B cell (primary cell): ENCODE results near the gene RGP1. TPM values are rescaled to one million over a fixed set of nuclear protein-coding genes. Genes with fewer than 3 reads are reported as not detected.

Source experiments
- ATAC-seq: fragments of 200-7000 bp; cut with Tn5 transposase; one replicate; pipeline ENCODE4 v1.10.0; 2021; ENCODE audit warnings: low read depth, mild to moderate bottlenecking, moderate number of reproducible peaks, moderate library complexity
- CTCF ChIA-PET: fragments of 350-600 bp; sonication (Branson Sonifier 250); formaldehyde crosslinking; loops from one replicate; lab custom pipeline; 2021; ENCODE audit warnings: antibody characterized with exemption, inconsistent platforms; lab: Charles Lee
- POLR2A ChIA-PET: fragments of 350-600 bp; sonication (Branson Sonifier 250); formaldehyde crosslinking; loops from one replicate; lab custom pipeline; 2021; ENCODE audit warnings: antibody characterized with exemption; lab: Charles Lee
- DNase-seq: peaks from one replicate; pipeline ENCODE4 v3.0.0; 2013
- H2AFZ ChIP-seq: 2 replicates; pipeline ENCODE4 v1.6.1; 2012; ENCODE audit warnings: mild to moderate bottlenecking, low read depth, low read length; ENCODE audit not compliant: insufficient read depth, poor library complexity, severe bottlenecking
- H3K27ac ChIP-seq, 2 donors: 1 replicate in 1 of 2; 2 replicates in 1 of 2; pipeline ENCODE4 v1.5.1; 2012 to 2013; ENCODE audit warnings: low read length in 2 of 2, mild to moderate bottlenecking in 2 of 2, moderate library complexity in 1 of 2
- H3K27me3 ChIP-seq, 4 experiments: fragments of 200-600 bp in 1 of 4; sonication (generic) in 1 of 4; replicated peaks in 1 of 4; 1 replicate in 2 of 4; 2 replicates in 2 of 4; pipeline versions ENCODE4 v1.6.1 to v1.7.0; 2013 to 2016; ENCODE audit warnings: low read length in 3 of 4, mild to moderate bottlenecking in 2 of 4, mixed read lengths in 1 of 4, moderate library complexity in 1 of 4; ENCODE audit not compliant: insufficient read depth in 4 of 4, control insufficient read depth in 3 of 4; ENCODE audit errors: control extremely low read depth in 1 of 4
- H3K36me3 ChIP-seq, 2 experiments: replicated peaks in 1 of 2; 1 replicate in 1 of 2; 2 replicates in 1 of 2; pipeline versions ENCODE4 v1.6.1 to v1.7.1; 2013; ENCODE audit warnings: low read length in 1 of 2; ENCODE audit not compliant: insufficient read depth in 2 of 2, control insufficient read depth in 1 of 2; ENCODE audit errors: control extremely low read depth in 1 of 2, extremely low read depth in 1 of 2
- H3K4me1 ChIP-seq, 2 donors: fragments of 200-600 bp in 1 of 2; sonication (generic) in 1 of 2; 1 replicate in 1 of 2; 2 replicates in 1 of 2; pipeline versions ENCODE4 v1.5.1 to v1.6.1; 2013 to 2017; ENCODE audit warnings: low read length in 2 of 2; ENCODE audit not compliant: control insufficient read depth in 2 of 2, insufficient read depth in 2 of 2
- H3K4me2 ChIP-seq: replicated peaks from 2 replicates; pipeline ENCODE3; 2012; ENCODE audit warnings: mild to moderate bottlenecking, low read depth, low read length; ENCODE audit not compliant: poor library complexity, severe bottlenecking
- H3K4me3 ChIP-seq, 5 experiments: fragments of 200-600 bp in 1 of 5; sonication (generic) in 1 of 5; 1 replicate in 3 of 5; 2 replicates in 2 of 5; pipeline versions ENCODE4 v1.5.1 to v1.7.0; 2011 to 2016; ENCODE audit warnings: low read length in 4 of 5, mild to moderate bottlenecking in 4 of 5, low read depth in 2 of 5, control low read depth in 1 of 5, moderate library complexity in 1 of 5; ENCODE audit not compliant: insufficient read depth in 1 of 5; ENCODE audit errors: control extremely low read depth in 1 of 5, extremely low read depth in 1 of 5
- H3K79me2 ChIP-seq: fragments of 200-600 bp; sonication (generic); one replicate; pipeline ENCODE4 v1.6.0; 2016; ENCODE audit warnings: low read length; ENCODE audit not compliant: control insufficient read depth, insufficient read depth
- H3K9ac ChIP-seq: fragments of 200-600 bp; sonication (generic); 2 replicates; pipeline ENCODE4 v1.6.1; 2017; ENCODE audit warnings: mild to moderate bottlenecking, low read length, moderate library complexity
- H3K9me3 ChIP-seq, 3 donors: one replicate each; pipeline versions ENCODE4 v1.6.1 to v1.7.1; 2013; ENCODE audit warnings: low read length in 2 of 3; ENCODE audit not compliant: control insufficient read depth in 2 of 3, insufficient read depth in 1 of 3; ENCODE audit errors: control extremely low read depth in 1 of 3
- H4K20me1 ChIP-seq: 2 replicates; pipeline ENCODE4 v1.6.0; 2012; ENCODE audit warnings: mild to moderate bottlenecking, low read length; ENCODE audit not compliant: insufficient read depth, control insufficient read depth, poor library complexity, severe bottlenecking
- H3K27ac Mint-ChIP-seq: one replicate; pipeline ENCODE4 v1.8.0; 2021; ENCODE audit warnings: mixed read lengths
- H3K27me3 Mint-ChIP-seq: one replicate; pipeline ENCODE4 v1.8.0; 2021; ENCODE audit warnings: mixed read lengths
- H3K4me1 Mint-ChIP-seq: one replicate; pipeline ENCODE4 v1.8.0; 2021; ENCODE audit warnings: mixed read lengths
- H3K4me3 Mint-ChIP-seq: one replicate; pipeline ENCODE4 v1.8.0; 2021; ENCODE audit warnings: mixed read lengths
- H3K9me3 Mint-ChIP-seq: one replicate; pipeline ENCODE4 v1.8.0; 2022; ENCODE audit warnings: mixed read lengths; ENCODE audit not compliant: insufficient read depth
- CTCF ChIP-seq: fragments of 200-600 bp; IDR thresholded peaks from one replicate; pipeline ENCODE4 v1.8.0; 2022; ENCODE audit warnings: antibody characterized with exemption, mild to moderate bottlenecking
- EZH2 ChIP-seq: IDR thresholded peaks from 2 replicates; pipeline ENCODE4 v1.6.1; 2012; ENCODE audit warnings: borderline replicate concordance, low read depth, mild to moderate bottlenecking, moderate library complexity, low read length; ENCODE audit not compliant: insufficient read depth, poor library complexity, severe bottlenecking
- WGBS: methylation state at CpG from one replicate; pipeline ENCODE4 v1.1.5; 2013; ENCODE audit warnings: missing lambda C conversion rate; ENCODE audit not compliant: insufficient coverage; 5-methylcytosine and 5-hydroxymethylcytosine counted together
- intact Hi-C: fragments of 100-400 bp; cut with micrococcal nuclease; formaldehyde crosslinking; loops from one replicate; pipeline ENCODE4 v1.10.0; 2022
- polyA plus RNA-seq: library from polyadenylated mRNA; depleted of rRNA; stranded (reverse); fragments of >200 nt; gene quantifications from 2 replicates; pipeline ENCODE4 v1.2.3, GENCODE V29; 2012
- total RNA-seq, 2 donors: library from RNA; stranded (reverse); fragments of 120-200 nt in 1 of 2; gene quantifications; 1 replicate in 1 of 2; 2 replicates in 1 of 2; pipeline versions ENCODE4 v1.2.3 to v1.2.4, GENCODE V29; 2013 to 2022

RGP1 gene
- total and polyA plus RNA-seq, 2 donors (not counting 1 experiment from before 2014, with no cell fraction given), result 17.6 to 42.3 TPM

GRCh38 chr9:35706951-35707350 is 42.1 kb upstream of the RGP1 start:
- no peak overlapping the region for H2AFZ ChIP-seq
- intact Hi-C loops, result no loop called here
- H3K4me3 ChIP-seq, result no peak overlapping the region
- H3K27ac Mint-ChIP-seq, result no peak overlapping the region
- no peaks in the 10 kb centered on the region for H3K4me1 ChIP-seq
- H3K9me3 Mint-ChIP-seq, result no peaks in the 10 kb centered on the region
- POLR2A ChIA-PET, result no interaction called here
- peaks cover 18% of the 10 kb centered on the region for H4K20me1 ChIP-seq
- H3K27me3 Mint-ChIP-seq, result no peaks in the 10 kb centered on the region
- no peak for ATAC-seq
- TF ChIP-seq CTCF, result no peak
- no peak overlapping the region for H3K4me2 ChIP-seq
- CTCF ChIA-PET, result interaction anchor here (1.5 to 20.4 kb wide), 2 partner anchors 12 to 26 kb away, joined by 4 to 195 read pairs; partner anchors contain the start of genes CREB3 and TPM2
- H3K4me1 Mint-ChIP-seq, result no peaks in the 10 kb centered on the region
- H3K9me3 ChIP-seq, result no peaks in the 10 kb centered on the region
- H3K79me2 ChIP-seq, result peaks cover 21% of the 10 kb centered on the region
- no peak overlapping the region for H3K9ac ChIP-seq
- no peaks in the 10 kb centered on the region for H3K27me3 ChIP-seq
- no peak overlapping the region for H3K27ac ChIP-seq
- peaks cover 3 to 90% of the 10 kb centered on the region in 2 experiments for H3K36me3 ChIP-seq
- WGBS, result over 99% methylated on average over 10 of the region's 10 CpGs
- H3K4me3 Mint-ChIP-seq, result no peak overlapping the region
- DNase-seq, result no peak

- H3K4me2 ChIP-seq, result no peak overlapping the region
- H4K20me1 ChIP-seq, result peaks cover 18% of the 10 kb centered on the region
- no peaks in the 10 kb centered on the region for H3K27me3 ChIP-seq
- intact Hi-C loops, result no loop called here
- CTCF ChIA-PET, result interaction anchor here (0.7 to 20.4 kb wide), 3 partner anchors 13 to 44 kb away, joined by 3 to 195 read pairs (median 4); partner anchors contain the start of genes ARHGEF39 and TPM2
- TF ChIP-seq CTCF (no peak), EZH2 (no peak)
- H2AFZ ChIP-seq, result no peak overlapping the region
- no peaks in the 10 kb centered on the region for H3K9me3 Mint-ChIP-seq
- H3K4me3 ChIP-seq, result no peak overlapping the region
- POLR2A ChIA-PET, result no interaction called here
- ATAC-seq (no peak), DNase-seq (no peak)
- no peak overlapping the region for H3K9ac ChIP-seq
- H3K27me3 Mint-ChIP-seq, result no peaks in the 10 kb centered on the region
- peaks cover 2 to 92% of the 10 kb centered on the region in 2 experiments for H3K36me3 ChIP-seq
- no peaks in the 10 kb centered on the region for H3K9me3 ChIP-seq
- no peaks in the 10 kb centered on the region for H3K4me1 ChIP-seq
- H3K27ac ChIP-seq, result no peak overlapping the region
- no peaks in the 10 kb centered on the region for H3K4me1 Mint-ChIP-seq
- no peak overlapping the region for H3K27ac Mint-ChIP-seq
- no peak overlapping the region for H3K4me3 Mint-ChIP-seq
- peaks cover 21% of the 10 kb centered on the region for H3K79me2 ChIP-seq
- 100% methylated on average over 4 of the region's 4 CpGs for WGBS
Observed at GRCh38 chr9:35708146-35708545, 40.9 kb upstream of the RGP1 start.
